WTC11 (cell line): Measurements from ENCODE around the gene LGALS8.

Experiments
- TF ChIP-seq, protein P1 (sequence below): fragments of 200-600 bp; IDR thresholded peaks from 2 replicates; pipeline ENCODE4 v1.8.0; 2022; ENCODE audit warnings: antibody characterized with exemption
- TF ChIP-seq, protein P2 (sequence below): sonication (generic); formaldehyde crosslinking; IDR thresholded peaks from 2 replicates; pipeline ENCODE4 v1.8.0; 2023; ENCODE audit warnings: missing genetic modification reagents

DNA sequence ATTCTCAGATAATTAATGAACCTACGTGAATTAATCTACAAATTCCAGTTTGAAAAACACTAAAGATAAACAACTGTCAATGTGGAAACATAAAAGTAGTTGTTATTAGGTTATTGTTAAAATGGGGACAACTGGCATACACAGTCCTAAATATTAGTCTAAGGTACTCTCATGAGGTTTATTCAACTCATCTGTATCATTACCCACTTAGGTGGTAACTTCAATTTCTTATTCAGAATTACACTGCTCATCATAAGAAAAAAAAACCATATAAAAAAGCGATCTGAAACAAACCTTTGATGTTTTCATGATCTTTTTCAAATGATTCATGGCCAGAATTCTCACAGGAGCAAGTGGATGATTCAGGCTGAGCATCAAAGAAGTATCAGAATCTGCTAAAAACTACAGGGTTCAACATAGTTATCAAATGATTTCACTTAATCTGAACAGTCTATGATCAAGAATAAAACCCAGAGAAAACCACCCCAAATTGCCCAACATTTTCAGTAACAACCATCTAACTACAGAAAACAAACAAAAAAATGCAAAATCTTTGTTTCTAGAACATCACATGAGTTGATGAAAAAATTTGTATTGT, 66.9 kb downstream of the LGALS8 start:
- TF ChIP-seq, protein P1, sequence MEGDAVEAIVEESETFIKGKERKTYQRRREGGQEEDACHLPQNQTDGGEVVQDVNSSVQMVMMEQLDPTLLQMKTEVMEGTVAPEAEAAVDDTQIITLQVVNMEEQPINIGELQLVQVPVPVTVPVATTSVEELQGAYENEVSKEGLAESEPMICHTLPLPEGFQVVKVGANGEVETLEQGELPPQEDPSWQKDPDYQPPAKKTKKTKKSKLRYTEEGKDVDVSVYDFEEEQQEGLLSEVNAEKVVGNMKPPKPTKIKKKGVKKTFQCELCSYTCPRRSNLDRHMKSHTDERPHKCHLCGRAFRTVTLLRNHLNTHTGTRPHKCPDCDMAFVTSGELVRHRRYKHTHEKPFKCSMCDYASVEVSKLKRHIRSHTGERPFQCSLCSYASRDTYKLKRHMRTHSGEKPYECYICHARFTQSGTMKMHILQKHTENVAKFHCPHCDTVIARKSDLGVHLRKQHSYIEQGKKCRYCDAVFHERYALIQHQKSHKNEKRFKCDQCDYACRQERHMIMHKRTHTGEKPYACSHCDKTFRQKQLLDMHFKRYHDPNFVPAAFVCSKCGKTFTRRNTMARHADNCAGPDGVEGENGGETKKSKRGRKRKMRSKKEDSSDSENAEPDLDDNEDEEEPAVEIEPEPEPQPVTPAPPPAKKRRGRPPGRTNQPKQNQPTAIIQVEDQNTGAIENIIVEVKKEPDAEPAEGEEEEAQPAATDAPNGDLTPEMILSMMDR: no peak
- TF ChIP-seq, protein P2, sequence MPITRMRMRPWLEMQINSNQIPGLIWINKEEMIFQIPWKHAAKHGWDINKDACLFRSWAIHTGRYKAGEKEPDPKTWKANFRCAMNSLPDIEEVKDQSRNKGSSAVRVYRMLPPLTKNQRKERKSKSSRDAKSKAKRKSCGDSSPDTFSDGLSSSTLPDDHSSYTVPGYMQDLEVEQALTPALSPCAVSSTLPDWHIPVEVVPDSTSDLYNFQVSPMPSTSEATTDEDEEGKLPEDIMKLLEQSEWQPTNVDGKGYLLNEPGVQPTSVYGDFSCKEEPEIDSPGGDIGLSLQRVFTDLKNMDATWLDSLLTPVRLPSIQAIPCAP (CRISPR knock-in tag): no peak
